Fibroblast of mammary gland (primary cell): ENCODE data around the gene BMAL1.

Experiments used
- DNase-seq: peaks from one replicate; pipeline ENCODE4 v3.0.0-alpha.2; 2010; ENCODE audit warnings: low read depth
- H3K4me3 ChIP-seq: 2 replicates; pipeline ENCODE4 v1.5.1; 2011; ENCODE audit warnings: low read depth, mild to moderate bottlenecking, low read length, moderate library complexity; ENCODE audit not compliant: control insufficient read depth
- TF ChIP-seq, protein P1 (sequence below): conservative IDR thresholded peaks from 2 replicates; pipeline ENCODE4 v1.5.1; 2011; ENCODE audit warnings: low read depth, low read length, inconsistent platforms; ENCODE audit not compliant: control insufficient read depth, insufficient read depth

BMAL1 gene

DNA sequence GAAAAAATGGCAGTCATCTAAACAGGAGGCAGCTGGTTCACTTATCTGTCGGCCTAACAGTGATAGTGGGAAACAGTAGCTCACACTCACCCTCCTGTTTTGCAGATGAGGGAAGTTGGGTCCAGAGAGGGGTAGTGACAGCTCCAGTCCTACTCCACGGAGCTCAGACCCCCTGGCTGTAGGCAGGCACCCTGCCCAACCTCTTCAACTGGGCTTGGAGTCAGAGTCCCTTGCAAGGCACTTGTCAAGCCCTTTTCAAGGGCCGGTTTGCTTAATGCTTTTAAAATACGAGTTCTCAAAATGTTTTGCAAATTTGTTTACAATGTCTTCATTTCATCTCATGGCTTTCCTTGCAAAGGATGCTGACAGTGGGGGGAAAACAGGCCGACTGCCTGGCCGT lies 75.1 kb downstream of the BMAL1 start:
- TF ChIP-seq, protein P1, sequence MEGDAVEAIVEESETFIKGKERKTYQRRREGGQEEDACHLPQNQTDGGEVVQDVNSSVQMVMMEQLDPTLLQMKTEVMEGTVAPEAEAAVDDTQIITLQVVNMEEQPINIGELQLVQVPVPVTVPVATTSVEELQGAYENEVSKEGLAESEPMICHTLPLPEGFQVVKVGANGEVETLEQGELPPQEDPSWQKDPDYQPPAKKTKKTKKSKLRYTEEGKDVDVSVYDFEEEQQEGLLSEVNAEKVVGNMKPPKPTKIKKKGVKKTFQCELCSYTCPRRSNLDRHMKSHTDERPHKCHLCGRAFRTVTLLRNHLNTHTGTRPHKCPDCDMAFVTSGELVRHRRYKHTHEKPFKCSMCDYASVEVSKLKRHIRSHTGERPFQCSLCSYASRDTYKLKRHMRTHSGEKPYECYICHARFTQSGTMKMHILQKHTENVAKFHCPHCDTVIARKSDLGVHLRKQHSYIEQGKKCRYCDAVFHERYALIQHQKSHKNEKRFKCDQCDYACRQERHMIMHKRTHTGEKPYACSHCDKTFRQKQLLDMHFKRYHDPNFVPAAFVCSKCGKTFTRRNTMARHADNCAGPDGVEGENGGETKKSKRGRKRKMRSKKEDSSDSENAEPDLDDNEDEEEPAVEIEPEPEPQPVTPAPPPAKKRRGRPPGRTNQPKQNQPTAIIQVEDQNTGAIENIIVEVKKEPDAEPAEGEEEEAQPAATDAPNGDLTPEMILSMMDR, result no peak
- DNase-seq, result no peak
- no peak overlapping the region for H3K4me3 ChIP-seq

DNA sequence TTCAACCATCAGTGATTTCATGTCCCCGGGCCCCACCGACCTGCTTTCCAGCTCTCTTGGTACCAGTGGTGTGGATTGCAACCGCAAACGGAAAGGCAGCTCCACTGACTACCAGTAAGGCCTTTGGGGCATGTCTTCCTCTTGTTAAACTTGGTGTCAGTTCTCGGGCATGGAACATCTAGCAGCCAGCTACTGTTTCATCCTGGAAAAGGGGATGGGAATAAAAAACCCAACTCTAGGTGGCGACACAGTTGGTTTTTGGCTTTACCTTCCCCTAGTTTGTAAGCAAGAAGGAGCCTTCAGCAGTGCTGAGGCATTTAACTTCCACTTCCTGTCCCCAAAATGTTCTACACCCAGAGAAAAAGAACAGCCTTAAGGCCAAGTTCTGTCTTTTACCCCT lies 76.7 kb downstream of the BMAL1 start:
- H3K4me3 ChIP-seq, result no peak overlapping the region
- DNase-seq, result peak; percentile 22
- TF ChIP-seq, protein P1, result peak; percentile 35

DNA sequence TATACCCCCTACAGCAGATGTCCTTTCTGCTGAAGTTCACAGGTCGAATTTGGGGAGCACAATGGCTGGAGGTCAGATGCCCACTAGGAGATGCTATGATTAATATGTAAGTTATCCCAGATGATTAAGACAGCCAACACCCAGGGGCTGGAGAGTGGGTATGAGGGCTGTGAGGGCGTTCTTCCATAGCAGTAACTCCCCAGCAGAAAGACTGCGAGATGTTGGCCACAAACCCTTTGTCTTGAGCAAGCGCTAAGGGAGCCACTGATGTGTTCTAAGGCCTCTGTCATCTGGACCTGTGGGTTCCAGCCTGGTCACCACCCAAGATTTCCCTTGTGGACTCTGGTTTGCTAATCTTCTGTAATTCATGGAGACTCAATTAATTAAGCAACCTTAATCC lies 77.6 kb downstream of the BMAL1 start:
- no peak overlapping the region for H3K4me3 ChIP-seq
- DNase-seq, result no peak
- TF ChIP-seq, protein P1, result no peak

DNA sequence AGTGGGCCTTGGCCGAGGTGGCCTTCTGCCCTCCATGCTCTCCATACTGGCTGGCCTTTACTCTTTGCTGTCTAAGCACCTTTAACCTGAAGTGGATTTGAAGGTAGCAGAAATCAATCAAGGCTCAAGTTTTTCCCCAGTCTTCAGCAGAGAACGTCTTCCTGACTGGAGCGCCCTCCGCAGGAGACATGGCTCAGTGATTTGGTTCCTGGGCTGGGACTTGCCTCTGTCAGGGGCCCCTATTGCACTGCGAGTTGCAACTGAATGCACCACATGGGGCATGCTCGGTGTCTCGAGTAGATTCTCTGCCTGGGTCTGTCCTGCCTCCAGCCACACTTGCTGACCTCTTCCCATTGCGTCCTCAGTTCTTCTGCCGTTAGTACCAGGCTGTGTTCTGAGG lies 79.6 kb downstream of the BMAL1 start:
- no peak for DNase-seq
- no peak overlapping the region for H3K4me3 ChIP-seq
- TF ChIP-seq, protein P1, result no peak

DNA sequence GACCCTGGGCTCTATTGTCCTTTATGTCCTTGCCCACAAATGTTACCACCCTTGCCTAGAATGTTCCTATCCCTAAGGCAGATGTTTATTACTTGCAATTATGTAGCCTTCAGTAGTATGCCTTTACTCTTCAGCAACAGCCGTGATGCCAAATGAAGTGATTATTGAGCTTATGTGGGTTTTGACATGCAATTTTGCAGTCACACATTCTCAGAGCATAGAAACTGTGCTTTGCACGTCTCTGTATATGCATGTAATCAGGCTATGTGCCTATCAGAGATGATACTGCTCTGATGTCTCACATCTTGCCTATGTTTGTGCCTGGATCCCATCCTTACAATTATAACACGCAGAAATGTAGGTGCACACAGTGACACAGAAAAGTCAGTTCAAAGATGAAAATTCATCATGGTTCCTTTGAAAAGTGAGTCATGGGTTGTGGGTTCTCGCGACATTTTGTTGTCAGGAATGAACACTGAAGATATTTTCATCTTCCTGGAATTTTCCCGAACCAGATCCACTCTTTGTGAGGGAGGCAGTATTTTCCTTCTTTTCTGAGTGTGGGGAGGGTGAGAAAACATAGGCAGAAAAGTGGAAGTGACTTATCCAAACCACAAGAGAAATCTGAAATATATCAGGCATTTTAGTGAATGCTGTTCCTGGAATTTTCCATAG lies 81.1 kb downstream of the BMAL1 start:
- TF ChIP-seq, protein P1, result no peak
- DNase-seq, result peak; percentile 62
- no peak overlapping the region for H3K4me3 ChIP-seq

DNA sequence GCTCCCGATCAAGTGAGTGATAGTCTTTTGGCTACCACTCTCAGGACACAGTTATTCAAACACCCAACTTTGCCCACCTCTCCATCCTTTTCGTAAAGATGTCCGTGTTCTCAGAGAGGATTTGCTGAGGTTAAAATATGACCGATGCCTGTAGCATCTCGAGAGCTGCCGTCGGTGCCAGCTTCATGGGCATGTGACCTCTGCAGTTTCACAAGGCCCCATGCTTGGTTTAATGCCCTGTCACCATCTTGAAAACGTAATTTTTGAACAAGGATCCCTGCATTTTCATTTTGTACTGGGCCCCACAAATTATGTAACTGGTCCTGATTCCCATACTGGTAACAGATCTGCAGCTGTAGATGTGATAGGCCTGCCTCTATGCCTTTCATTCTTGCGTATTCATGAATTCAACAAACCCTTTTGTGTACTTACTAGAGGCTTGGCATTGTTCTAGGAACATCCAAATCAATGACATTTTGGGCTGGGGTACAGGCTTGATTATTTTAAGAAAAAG lies 85.1 kb downstream of the BMAL1 start:
- no peak overlapping the region for H3K4me3 ChIP-seq
- TF ChIP-seq, protein P1, result no peak
- DNase-seq, result no peak
